DOHH2 (cell line): ENCODE measurements around the gene PTRHD1.

Experiments used
- H3F3A ChIP-seq: fragments of 200-600 bp; sonication (generic), shearing (Covaris generic); 2 replicates; pipeline ENCODE4 v1.6.0; 2016; ENCODE audit warnings: antibody characterized with exemption, mild to moderate bottlenecking; ENCODE audit not compliant: control insufficient read depth, insufficient read depth
- H3K27ac ChIP-seq: fragments of 200-600 bp; sonication (generic); 2 replicates; pipeline ENCODE4 v1.5.1; 2014; ENCODE audit warnings: low read depth, mild to moderate bottlenecking, low read length, moderate library complexity
- H3K27me3 ChIP-seq: fragments of 200-600 bp; sonication (generic); 2 replicates; pipeline ENCODE4 v1.6.1; 2014; ENCODE audit warnings: mild to moderate bottlenecking, low read length, mixed read lengths; ENCODE audit not compliant: control insufficient read depth
- H3K36me3 ChIP-seq: fragments of 200-600 bp; sonication (generic); 2 replicates; pipeline ENCODE4 v1.6.1; 2014; ENCODE audit warnings: mild to moderate bottlenecking, low read length, moderate library complexity, mixed read lengths; ENCODE audit not compliant: control insufficient read depth
- H3K4me1 ChIP-seq: fragments of 200-600 bp; sonication (generic); 2 replicates; pipeline ENCODE4 v1.6.1; 2014; ENCODE audit warnings: mild to moderate bottlenecking, low read length, mixed read lengths; ENCODE audit not compliant: control insufficient read depth
- H3K4me2 ChIP-seq: fragments of 200-600 bp; sonication (generic); 2 replicates; pipeline ENCODE4 v1.6.0; 2014; ENCODE audit warnings: mild to moderate bottlenecking, low read length, moderate library complexity
- H3K4me3 ChIP-seq: fragments of 200-600 bp; sonication (generic); 2 replicates; pipeline ENCODE4 v1.5.1; 2014; ENCODE audit warnings: mild to moderate bottlenecking, low read length, mixed read lengths
- H3K79me2 ChIP-seq: fragments of 200-600 bp; sonication (generic); 2 replicates; pipeline ENCODE4 v1.6.1; 2014; ENCODE audit warnings: mild to moderate bottlenecking, low read length, mixed read lengths; ENCODE audit not compliant: control insufficient read depth
- H3K9me2 ChIP-seq: fragments of 200-600 bp; sonication (generic); replicated peaks from 2 replicates; pipeline ENCODE4 v1.6.1; 2014; ENCODE audit warnings: mild to moderate bottlenecking, low read length, mixed read lengths; ENCODE audit not compliant: control insufficient read depth
- H3K9me3 ChIP-seq: fragments of 200-600 bp; sonication (generic); 2 replicates; pipeline ENCODE4 v1.6.1; 2014; ENCODE audit warnings: antibody characterized with exemption, low read length, mixed read lengths; ENCODE audit not compliant: control insufficient read depth, insufficient read depth
- H4K20me1 ChIP-seq: fragments of 200-600 bp; sonication (generic); 2 replicates; pipeline ENCODE4 v1.6.0; 2014; ENCODE audit warnings: low read depth, mild to moderate bottlenecking, antibody characterized with exemption, low read length, moderate library complexity; ENCODE audit not compliant: control insufficient read depth, insufficient read depth
- EZH2phosphoT487 ChIP-seq: fragments of 200-600 bp; sonication (generic); IDR thresholded peaks from 2 replicates; pipeline ENCODE4 v1.6.1; 2017; ENCODE audit warnings: borderline replicate concordance, mild to moderate bottlenecking, antibody characterized with exemption, low read length, moderate library complexity, mixed read lengths
- TF ChIP-seq, protein P1 (sequence below): fragments of 200-600 bp; sonication (generic); IDR thresholded peaks from one replicate; pipeline ENCODE4 v1.5.1; 2014; ENCODE audit warnings: antibody characterized with exemption, mild to moderate bottlenecking, low read depth, low read length; ENCODE audit not compliant: poor library complexity, severe bottlenecking

Gene PTRHD1

DNA sequence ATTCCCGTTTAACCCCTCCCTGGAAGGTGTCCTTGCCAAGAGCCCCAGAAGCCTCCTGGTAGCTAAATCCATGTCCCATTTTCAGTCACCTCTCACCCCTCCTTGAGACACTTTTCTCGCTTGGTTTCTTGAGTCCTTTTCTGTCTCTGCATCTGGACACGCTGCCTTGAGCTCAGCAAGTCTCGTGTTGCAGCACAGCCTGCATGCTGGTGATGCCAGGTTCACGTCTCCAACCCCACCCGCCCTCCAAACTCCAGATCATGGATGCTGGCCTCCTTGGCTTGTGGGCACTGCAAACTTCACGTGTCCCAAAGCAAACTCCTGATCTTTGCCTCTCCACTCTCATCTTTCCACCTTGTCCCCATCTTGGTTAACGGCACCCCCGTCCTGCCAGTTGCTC, 39.3 kb upstream of the PTRHD1 start:
- no peaks in the 10 kb centered on the region for H4K20me1 ChIP-seq
- no peaks in the 10 kb centered on the region for H3K27me3 ChIP-seq
- no peaks in the 10 kb centered on the region for H3F3A ChIP-seq
- H3K9me2 ChIP-seq, result no peaks in the 10 kb centered on the region
- H3K4me2 ChIP-seq, result no peak overlapping the region
- H3K27ac ChIP-seq, result no peak overlapping the region
- TF ChIP-seq, protein P1, sequence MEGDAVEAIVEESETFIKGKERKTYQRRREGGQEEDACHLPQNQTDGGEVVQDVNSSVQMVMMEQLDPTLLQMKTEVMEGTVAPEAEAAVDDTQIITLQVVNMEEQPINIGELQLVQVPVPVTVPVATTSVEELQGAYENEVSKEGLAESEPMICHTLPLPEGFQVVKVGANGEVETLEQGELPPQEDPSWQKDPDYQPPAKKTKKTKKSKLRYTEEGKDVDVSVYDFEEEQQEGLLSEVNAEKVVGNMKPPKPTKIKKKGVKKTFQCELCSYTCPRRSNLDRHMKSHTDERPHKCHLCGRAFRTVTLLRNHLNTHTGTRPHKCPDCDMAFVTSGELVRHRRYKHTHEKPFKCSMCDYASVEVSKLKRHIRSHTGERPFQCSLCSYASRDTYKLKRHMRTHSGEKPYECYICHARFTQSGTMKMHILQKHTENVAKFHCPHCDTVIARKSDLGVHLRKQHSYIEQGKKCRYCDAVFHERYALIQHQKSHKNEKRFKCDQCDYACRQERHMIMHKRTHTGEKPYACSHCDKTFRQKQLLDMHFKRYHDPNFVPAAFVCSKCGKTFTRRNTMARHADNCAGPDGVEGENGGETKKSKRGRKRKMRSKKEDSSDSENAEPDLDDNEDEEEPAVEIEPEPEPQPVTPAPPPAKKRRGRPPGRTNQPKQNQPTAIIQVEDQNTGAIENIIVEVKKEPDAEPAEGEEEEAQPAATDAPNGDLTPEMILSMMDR, result no peak
- TF ChIP-seq EZH2phosphoT487, result no peak
- peaks cover 45% of the 10 kb centered on the region for H3K36me3 ChIP-seq
- no peaks in the 10 kb centered on the region for H3K9me3 ChIP-seq
- no peaks in the 10 kb centered on the region for H3K79me2 ChIP-seq
- H3K4me3 ChIP-seq, result no peak overlapping the region
- H3K4me1 ChIP-seq, result no peaks in the 10 kb centered on the region

DNA sequence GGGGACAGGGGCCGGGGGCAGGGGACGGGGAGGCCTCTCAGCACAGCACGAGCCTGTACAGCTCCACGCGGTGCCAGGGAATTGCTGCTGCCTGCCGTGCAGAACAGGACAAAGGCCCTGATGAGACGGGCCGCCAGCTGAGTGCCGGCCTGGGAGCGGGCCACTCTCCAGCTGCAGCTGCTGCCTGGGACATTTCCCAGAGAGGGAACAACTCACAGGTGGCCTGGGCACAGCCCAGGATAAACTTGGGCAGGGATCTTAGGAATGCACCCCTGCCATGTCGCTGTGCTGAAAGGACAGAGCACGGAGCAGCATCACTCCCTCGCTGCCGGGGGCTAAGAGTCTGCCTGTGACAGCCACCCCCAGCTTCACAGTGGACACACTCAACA, 38.9 kb upstream of the PTRHD1 start:
- H3K9me2 ChIP-seq, result no peaks in the 10 kb centered on the region
- no peaks in the 10 kb centered on the region for H3K4me1 ChIP-seq
- no peak overlapping the region for H3K4me3 ChIP-seq
- no peaks in the 10 kb centered on the region for H3F3A ChIP-seq
- no peaks in the 10 kb centered on the region for H3K79me2 ChIP-seq
- H3K4me2 ChIP-seq, result no peak overlapping the region
- H3K9me3 ChIP-seq, result no peaks in the 10 kb centered on the region
- H4K20me1 ChIP-seq, result no peaks in the 10 kb centered on the region
- H3K27me3 ChIP-seq, result no peaks in the 10 kb centered on the region
- no peak for TF ChIP-seq EZH2phosphoT487
- TF ChIP-seq, protein P1, result no peak
- H3K36me3 ChIP-seq, result peaks cover 45% of the 10 kb centered on the region
- H3K27ac ChIP-seq, result no peak overlapping the region

DNA sequence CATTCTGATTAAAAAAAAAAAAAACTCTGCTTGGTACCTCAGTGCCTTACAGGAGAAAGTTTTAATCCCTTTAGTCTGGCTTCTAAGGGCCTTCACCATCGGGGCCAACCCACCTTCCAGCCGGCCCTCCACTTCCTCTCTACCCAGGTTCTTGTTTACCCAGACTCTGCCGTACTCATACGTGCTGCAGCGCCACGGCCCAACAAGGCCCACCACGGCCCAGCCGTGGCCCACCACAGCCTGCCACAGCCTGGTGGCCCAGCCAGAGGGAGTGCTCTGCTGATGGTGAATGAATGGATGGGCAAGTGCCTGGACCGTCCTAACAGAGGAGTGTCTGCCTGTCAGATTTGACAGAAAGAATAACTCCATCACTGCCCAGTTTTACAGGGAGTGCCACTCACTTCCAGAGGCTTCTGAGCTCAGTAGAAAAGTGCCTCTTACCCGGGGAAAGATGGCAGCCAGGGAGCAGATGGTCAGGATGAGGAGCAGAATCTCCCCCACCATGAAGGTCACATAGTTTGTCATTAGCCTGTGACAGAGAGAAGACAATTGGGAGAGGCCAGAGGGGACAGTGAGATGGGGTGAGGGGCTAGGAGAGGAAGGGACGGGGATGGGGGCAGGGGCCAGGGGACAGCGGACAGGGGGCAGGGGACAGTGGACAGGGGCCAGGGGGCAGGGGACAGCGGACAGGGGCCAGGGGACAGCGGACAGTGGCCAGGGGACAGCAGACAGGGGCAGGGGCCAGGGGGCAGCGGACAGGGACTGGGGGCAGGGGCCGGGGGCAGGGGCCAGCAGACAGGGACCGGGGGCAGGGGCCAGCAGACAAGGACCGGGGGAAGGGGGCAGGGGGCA, 38.3 kb upstream of the PTRHD1 start:
- peaks cover 45% of the 10 kb centered on the region for H3K36me3 ChIP-seq
- no peaks in the 10 kb centered on the region for H3K4me1 ChIP-seq
- H3K9me3 ChIP-seq, result no peaks in the 10 kb centered on the region
- H3K4me2 ChIP-seq, result no peak overlapping the region
- H3K4me3 ChIP-seq, result no peak overlapping the region
- H3K9me2 ChIP-seq, result no peaks in the 10 kb centered on the region
- H3F3A ChIP-seq, result 0 out of 2 replicates have a peak, but pooled peaks cover 2% of the 10 kb centered on the region
- no peaks in the 10 kb centered on the region for H4K20me1 ChIP-seq
- TF ChIP-seq, protein P1, result no peak
- TF ChIP-seq EZH2phosphoT487, result no peak
- no peaks in the 10 kb centered on the region for H3K27me3 ChIP-seq
- no peak overlapping the region for H3K27ac ChIP-seq
- no peaks in the 10 kb centered on the region for H3K79me2 ChIP-seq
